Activated CD4-positive, alpha-beta T cell treated with anti-CD3 and anti-CD28 coated beads, Interleukin-2, amount 10 ng/mL, durations not matched to agents 7 days and 5 days (primary cell): ENCODE measurements around the gene SLC5A10. TPM values are rescaled to one million over a fixed set of nuclear protein-coding genes. Genes with fewer than 3 reads are reported as not detected.
A peak's percentile ranks its signal among the peaks of the same experiment; 100 is the strongest.
"Not testable (repeated sequence)": the region's sequence is repeated elsewhere in the genome, so short reads cannot be mapped to it uniquely, and the experiment has no call there.

Experiments used
- CTCF ChIA-PET: fragments of 350-600 bp; sonication (Branson Sonifier 250); formaldehyde crosslinking; loops from one replicate; lab custom pipeline; 2021; ENCODE audit warnings: antibody characterized with exemption; lab: Charles Lee
- POLR2A ChIA-PET: fragments of 350-600 bp; sonication (Branson Sonifier 250); formaldehyde crosslinking; loops from one replicate; lab custom pipeline; 2021; ENCODE audit warnings: antibody characterized with exemption; lab: Charles Lee
- DNase-seq: peaks from one replicate; pipeline ENCODE4 v3.0.0-alpha.2; 2020
- H3K27ac Mint-ChIP-seq: one replicate; pipeline ENCODE4 v1.8.0; 2021; ENCODE audit warnings: mild to moderate bottlenecking, moderate library complexity, mixed read lengths
- H3K27me3 Mint-ChIP-seq: one replicate; pipeline ENCODE4 v1.8.0; 2021; ENCODE audit warnings: mixed read lengths
- H3K36me3 Mint-ChIP-seq: one replicate; pipeline ENCODE4 v1.8.0; 2021; ENCODE audit warnings: low read depth, mixed read lengths
- H3K4me1 Mint-ChIP-seq: one replicate; pipeline ENCODE4 v1.8.0; 2021; ENCODE audit warnings: mixed read lengths
- H3K4me3 Mint-ChIP-seq: one replicate; pipeline ENCODE4 v1.8.0; 2021; ENCODE audit warnings: mild to moderate bottlenecking, moderate library complexity, mixed read lengths
- H3K9me3 Mint-ChIP-seq: one replicate; pipeline ENCODE4 v1.8.0; 2021; ENCODE audit warnings: mixed read lengths
- total RNA-seq, 2 experiments: library from RNA; stranded (reverse); gene quantifications; one replicate each; pipeline ENCODE4 v1.2.3, GENCODE V29; 2021

SLC5A10 gene
- total RNA-seq, 2 experiments from 2014 or later, result not detected

- H3K4me3 Mint-ChIP-seq, H3K36me3 Mint-ChIP-seq, H3K27ac Mint-ChIP-seq, H3K9me3 Mint-ChIP-seq, CTCF ChIA-PET, POLR2A ChIA-PET, DNase-seq, H3K4me1 Mint-ChIP-seq, H3K27me3 Mint-ChIP-seq: not testable (repeated sequence)
Observed at GRCh38 chr17:19038730-19039129, 86.8 kb downstream of the SLC5A10 start.

- H3K4me1 Mint-ChIP-seq, POLR2A ChIA-PET, H3K9me3 Mint-ChIP-seq, H3K4me3 Mint-ChIP-seq, DNase-seq, H3K36me3 Mint-ChIP-seq, H3K27me3 Mint-ChIP-seq, CTCF ChIA-PET, H3K27ac Mint-ChIP-seq: not testable (repeated sequence)
Observed at GRCh38 chr17:19040350-19040749, 88.4 kb downstream of the SLC5A10 start.

GRCh38 chr17:19041871-19042270 lies 89.9 kb downstream of the SLC5A10 start:
- H3K36me3 Mint-ChIP-seq, DNase-seq, H3K27ac Mint-ChIP-seq, POLR2A ChIA-PET, CTCF ChIA-PET, H3K9me3 Mint-ChIP-seq, H3K4me3 Mint-ChIP-seq, H3K4me1 Mint-ChIP-seq, H3K27me3 Mint-ChIP-seq: not testable (repeated sequence)

- H3K36me3 Mint-ChIP-seq, POLR2A ChIA-PET, DNase-seq, H3K9me3 Mint-ChIP-seq, H3K27ac Mint-ChIP-seq, H3K4me3 Mint-ChIP-seq, CTCF ChIA-PET, H3K4me1 Mint-ChIP-seq, H3K27me3 Mint-ChIP-seq: not testable (repeated sequence)
Observed at GRCh38 chr17:19042369-19042768, 90.4 kb downstream of the SLC5A10 start.

GRCh38 chr17:19043032-19043431 lies 91.1 kb downstream of the SLC5A10 start:
- DNase-seq, H3K27me3 Mint-ChIP-seq, H3K9me3 Mint-ChIP-seq, H3K36me3 Mint-ChIP-seq, CTCF ChIA-PET, POLR2A ChIA-PET, H3K4me1 Mint-ChIP-seq, H3K4me3 Mint-ChIP-seq, H3K27ac Mint-ChIP-seq: not testable (repeated sequence)

- CTCF ChIA-PET, H3K9me3 Mint-ChIP-seq, H3K4me3 Mint-ChIP-seq, H3K4me1 Mint-ChIP-seq, POLR2A ChIA-PET, H3K27ac Mint-ChIP-seq, H3K27me3 Mint-ChIP-seq, H3K36me3 Mint-ChIP-seq, DNase-seq: not testable (repeated sequence)
Observed at GRCh38 chr17:19044643-19045042, 92.7 kb downstream of the SLC5A10 start.

- H3K36me3 Mint-ChIP-seq, H3K4me1 Mint-ChIP-seq, H3K9me3 Mint-ChIP-seq, H3K27ac Mint-ChIP-seq, DNase-seq, CTCF ChIA-PET, POLR2A ChIA-PET, H3K4me3 Mint-ChIP-seq, H3K27me3 Mint-ChIP-seq: not testable (repeated sequence)
Observed at GRCh38 chr17:19046782-19047375, 94.9 kb downstream of the SLC5A10 start, which contains the start of gene GRAP. TSS of gene GRAP (minus strand) at chr17:19046957. CDS start at chr17:19046926, 31 bp downstream.

- H3K4me1 Mint-ChIP-seq, POLR2A ChIA-PET, CTCF ChIA-PET, H3K27ac Mint-ChIP-seq, H3K4me3 Mint-ChIP-seq, H3K9me3 Mint-ChIP-seq, H3K36me3 Mint-ChIP-seq, H3K27me3 Mint-ChIP-seq: not testable (repeated sequence)
- peak; percentile 4 for DNase-seq
Observed at GRCh38 chr17:19047510-19047909, 95.5 kb downstream of the SLC5A10 start.

- not testable (repeated sequence) for H3K27ac Mint-ChIP-seq
Observed at GRCh38 chr17:19048826-19049225, 96.9 kb downstream of the SLC5A10 start.

GRCh38 chr17:19055447-19055846 lies 103.5 kb downstream of the SLC5A10 start:
- H3K4me1 Mint-ChIP-seq, CTCF ChIA-PET, H3K27ac Mint-ChIP-seq, H3K4me3 Mint-ChIP-seq, DNase-seq, POLR2A ChIA-PET, H3K9me3 Mint-ChIP-seq, H3K27me3 Mint-ChIP-seq, H3K36me3 Mint-ChIP-seq: not testable (repeated sequence)

More at GRCh38 chr17:19048826-19049225, 96.9 kb downstream of the SLC5A10 start:
- H3K4me3 Mint-ChIP-seq, H3K9me3 Mint-ChIP-seq, POLR2A ChIA-PET, H3K27me3 Mint-ChIP-seq, H3K4me1 Mint-ChIP-seq, CTCF ChIA-PET, H3K36me3 Mint-ChIP-seq, DNase-seq: not testable (repeated sequence)

- H3K9me3 Mint-ChIP-seq, H3K36me3 Mint-ChIP-seq, H3K27me3 Mint-ChIP-seq, POLR2A ChIA-PET, H3K4me1 Mint-ChIP-seq, CTCF ChIA-PET, H3K27ac Mint-ChIP-seq: not testable (repeated sequence)
- H3K4me3 Mint-ChIP-seq, result peak overlapping the region; percentile 27
- peak; percentile 90 for DNase-seq
Observed at GRCh38 chr17:19062009-19062717, 110.2 kb downstream of the SLC5A10 start.

- H3K9me3 Mint-ChIP-seq, POLR2A ChIA-PET, H3K4me3 Mint-ChIP-seq, CTCF ChIA-PET, DNase-seq, H3K4me1 Mint-ChIP-seq, H3K36me3 Mint-ChIP-seq, H3K27me3 Mint-ChIP-seq, H3K27ac Mint-ChIP-seq: not testable (repeated sequence)
Observed at GRCh38 chr17:19062718-19063325, 110.9 kb downstream of the SLC5A10 start.

GRCh38 chr17:19063326-19063956 lies 111.5 kb downstream of the SLC5A10 start:
- H3K27ac Mint-ChIP-seq, result peak overlapping the region; percentile 76
- H3K4me3 Mint-ChIP-seq, result peak overlapping the region; percentile 27
- H3K36me3 Mint-ChIP-seq, H3K27me3 Mint-ChIP-seq, CTCF ChIA-PET, H3K9me3 Mint-ChIP-seq, H3K4me1 Mint-ChIP-seq, POLR2A ChIA-PET: not testable (repeated sequence)
- DNase-seq, result peak; percentile 59
